ENCODE data around the gene TMEM237.

Gene TMEM237

GRCh38 chr2:201642579-201643215, 606 bp downstream of the TMEM237 start (continued):
- TF ChIP-seq ZNF843 (tag by site-specific recombination; IDR thresholded peaks at IDR 0.05) (no peak), ZBTB10 (tag by site-specific recombination; IDR thresholded peaks at IDR 0.05) (peak; percentile 66; the same call in 1 of the 2 replicates), ZNF292 (tag by site-specific recombination; IDR thresholded peaks at IDR 0.05; ENCODE audit: borderline replicate concordance, low read depth) (no peak), ZNF670 (tag by site-specific recombination; IDR thresholded peaks at IDR 0.05; ENCODE audit: low read depth) (no peak), ZNF664 (tag by site-specific recombination; IDR thresholded peaks at IDR 0.05) (no peak), PRDM1 (tag by site-specific recombination; IDR thresholded peaks at IDR 0.05) (no peak), ZNF184 (tag by site-specific recombination; IDR thresholded peaks at IDR 0.05) (no peak), ZNF768 (tag by site-specific recombination; IDR thresholded peaks at IDR 0.05) (no peak), ZNF510 (tag by site-specific recombination; IDR thresholded peaks at IDR 0.05; ENCODE audit: insufficient replicate concordance) (no peak), MYNN (tag by site-specific recombination; IDR thresholded peaks at IDR 0.05; ENCODE audit: borderline replicate concordance) (no peak), ZNF830 (tag by site-specific recombination; IDR thresholded peaks at IDR 0.05; ENCODE audit: low read depth) (no peak), KLF8 (tag by site-specific recombination; IDR thresholded peaks at IDR 0.05) (no peak; the same call in 1 of the 2 replicates), HOXC10 (CRISPR knock-in tag; IDR thresholded peaks at IDR 0.05) (no peak), ZNF580 (tag by site-specific recombination; IDR thresholded peaks at IDR 0.05) (0 out of 2 replicates have a peak, but pooled peaks have one; percentile 5), ZNF398 (tag by site-specific recombination; IDR thresholded peaks at IDR 0.05) (no peak), ZBTB26 (tag by site-specific recombination; optimal IDR thresholded peaks at IDR 0.05) (peak; percentile 81), ELK4 (IDR thresholded peaks at IDR 0.05; ENCODE audit: borderline replicate concordance, low read depth, low read length) (no peak), ZNF391 (tag by site-specific recombination; IDR thresholded peaks at IDR 0.05; ENCODE audit: borderline replicate concordance, low read depth) (no peak), ZNF26 (tag by site-specific recombination; IDR thresholded peaks at IDR 0.05) (no peak), ZBTB1 (tag by site-specific recombination; IDR thresholded peaks at IDR 0.05) (peak; percentile 97)

Data from HEK293 (cell line).